NK-92 treated with Interleukin-12 subunit alpha and Interleukin-12 subunit beta, amount 100 ng/mL, for 24 hours (cell line): ENCODE results near the gene RBM42.
A peak's percentile ranks its signal among the peaks of the same experiment; 100 is the strongest.

Experiments
- DNase-seq: peaks from one replicate; lab custom pipeline; 2025; lab: John Stamatoyannopoulos, UW

The RBM42 gene

GRCh38 chr19:35621708-35622107 lies 7.1 kb upstream of the RBM42 start:
- no peak for DNase-seq

GRCh38 chr19:35622750-35623149 lies 6.1 kb upstream of the RBM42 start:
- DNase-seq = no peak

GRCh38 chr19:35623327-35624010 lies 5.4 kb upstream of the RBM42 start:
- DNase-seq = no peak

GRCh38 chr19:35628264-35628564 lies 622 bp upstream of the RBM42 start:
- DNase-seq = no peak

GRCh38 chr19:35629332-35629633 lies 447 bp downstream of the RBM42 start:
- no peak for DNase-seq

- no peak for DNase-seq
Measured at GRCh38 chr19:35633727-35634440, 5.0 kb downstream of the RBM42 start.

GRCh38 chr19:35636651-35637050 lies 7.8 kb downstream of the RBM42 start:
- DNase-seq = no peak

GRCh38 chr19:35637165-35637564 lies 8.3 kb downstream of the RBM42 start:
- DNase-seq = no peak

- DNase-seq = no peak
Measured at GRCh38 chr19:35639321-35639639, 10.4 kb downstream of the RBM42 start.

- no peak for DNase-seq
Measured at GRCh38 chr19:35639863-35640262, 11.0 kb downstream of the RBM42 start.

GRCh38 chr19:35641515-35642151 lies 12.8 kb downstream of the RBM42 start, which contains the start of gene ETV2:
TSS of gene ETV2 (plus strand) at chr19:35641745. CDS start at chr19:35642461, 716 bp downstream.
- DNase-seq = no peak

- no peak for DNase-seq
Measured at GRCh38 chr19:35642312-35642711, 13.5 kb downstream of the RBM42 start.

GRCh38 chr19:35642798-35643254 lies 14.0 kb downstream of the RBM42 start:
- no peak for DNase-seq

GRCh38 chr19:35643255-35644205 lies 14.7 kb downstream of the RBM42 start:
- DNase-seq = peak; percentile 60

GRCh38 chr19:35644206-35644986 lies 15.6 kb downstream of the RBM42 start:
- peak; percentile 87 for DNase-seq

- peak; percentile 11 for DNase-seq
Measured at GRCh38 chr19:35644987-35645679, 16.3 kb downstream of the RBM42 start.

- no peak for DNase-seq
Measured at GRCh38 chr19:35645680-35646511, 17.1 kb downstream of the RBM42 start.

GRCh38 chr19:35648017-35648961 lies 19.5 kb downstream of the RBM42 start, which contains the start of gene COX6B1:
TSS of gene COX6B1 (plus strand) at chr19:35648323. CDS start at chr19:35651244, 2,921 bp downstream.
- peak; percentile 89 for DNase-seq

GRCh38 chr19:35650581-35650980 lies 21.7 kb downstream of the RBM42 start:
- DNase-seq = no peak
